OCI-LY7 (cell line): ENCODE results near the gene MRPS23.

Experiments
- CTCF ChIP-seq: fragments of 200-600 bp; sonication (generic); conservative IDR thresholded peaks from 2 replicates; pipeline ENCODE4 v1.5.1; 2014; ENCODE audit warnings: mild to moderate bottlenecking, antibody characterized with exemption, low read length, moderate library complexity, mixed read lengths
- EZH2phosphoT487 ChIP-seq: fragments of 200-600 bp; sonication (generic); IDR thresholded peaks from 2 replicates; pipeline ENCODE4 v1.6.1; 2018; ENCODE audit warnings: low read depth, borderline replicate concordance, mild to moderate bottlenecking, mixed run types, antibody characterized with exemption, low read length, moderate library complexity, mixed read lengths

GRCh38 chr17:57811638-57812280 lies 38.1 kb downstream of the MRPS23 start:
- TF ChIP-seq CTCF (no peak), EZH2phosphoT487 (no peak)
